SK-N-SH treated with all-trans-retinoic acid at 6 μM for 48 hours (cell line): ENCODE data around the gene GOT1.

Source experiments
- ATAC-seq: fragments of 200-7000 bp; cut with Tn5 transposase; 3 replicates; pipeline ENCODE4 v1.9.1; 2020; ENCODE audit warnings: mild to moderate bottlenecking, moderate library complexity
- ARNTL ChIP-seq: fragments of 450-650 bp; formaldehyde crosslinking; IDR thresholded peaks from 2 replicates; pipeline ENCODE4 v1.5.0; 2020; ENCODE audit warnings: low read depth, mild to moderate bottlenecking, moderate library complexity, borderline replicate concordance
- BACH2 ChIP-seq: fragments of 250-450 bp; sonication (Bioruptor Pico); IDR thresholded peaks from 2 replicates; pipeline ENCODE4 v1.9.0; 2021; ENCODE audit warnings: mild to moderate bottlenecking, borderline replicate concordance
- CREB5 ChIP-seq: fragments of 250-450 bp; sonication (Bioruptor Pico); IDR thresholded peaks from 2 replicates; pipeline ENCODE4 v1.5.1; 2020; ENCODE audit warnings: low read depth, mild to moderate bottlenecking, moderate library complexity
- CSDC2 ChIP-seq: fragments of 250-450 bp; sonication (Bioruptor Pico); IDR thresholded peaks from 2 replicates; pipeline ENCODE4 v1.5.0; 2020; ENCODE audit warnings: mild to moderate bottlenecking, moderate library complexity
- ESRRG ChIP-seq: fragments of 250-450 bp; sonication (Bioruptor Pico); IDR thresholded peaks from 2 replicates; pipeline ENCODE4 v1.6.1; 2021; ENCODE audit warnings: mild to moderate bottlenecking
- GLIS3 ChIP-seq: fragments of 250-450 bp; sonication (Bioruptor Pico); IDR thresholded peaks from 2 replicates; pipeline ENCODE4 v1.5.0; 2020; ENCODE audit warnings: mild to moderate bottlenecking, moderate library complexity
- ISL1 ChIP-seq: fragments of 250-450 bp; sonication (Bioruptor Pico); IDR thresholded peaks from 2 replicates; pipeline ENCODE4 v2.1.2; 2022; ENCODE audit warnings: mild to moderate bottlenecking, moderate library complexity
- OSR1 ChIP-seq: fragments of 250-450 bp; sonication (Bioruptor Pico); IDR thresholded peaks from 2 replicates; pipeline ENCODE4 v1.8.0; 2022; ENCODE audit warnings: moderate library complexity, mild to moderate bottlenecking, inconsistent platforms
- POU6F1 ChIP-seq: fragments of 250-450 bp; sonication (Bioruptor Pico); IDR thresholded peaks from 2 replicates; pipeline ENCODE4 v1.8.0; 2021; ENCODE audit warnings: low read depth, mild to moderate bottlenecking, moderate library complexity, borderline replicate concordance
- PPARA ChIP-seq: fragments of 250-450 bp; sonication (Bioruptor Pico); IDR thresholded peaks from 2 replicates; pipeline ENCODE4 v1.5.0; 2020; ENCODE audit warnings: mild to moderate bottlenecking, borderline replicate concordance
- RARB ChIP-seq: fragments of 250-450 bp; sonication (Bioruptor Pico); IDR thresholded peaks from 2 replicates; pipeline ENCODE4 v1.8.0; 2021; ENCODE audit warnings: mild to moderate bottlenecking, moderate library complexity
- SNAI2 ChIP-seq: fragments of 250-450 bp; sonication (Bioruptor Pico); IDR thresholded peaks from 2 replicates; pipeline ENCODE4 v1.5.0; 2020; ENCODE audit warnings: mild to moderate bottlenecking, moderate library complexity
- TCF4 ChIP-seq: fragments of 250-450 bp; sonication (Bioruptor Pico); IDR thresholded peaks from 2 replicates; pipeline ENCODE4 v1.8.0; 2021; ENCODE audit warnings: mild to moderate bottlenecking, moderate library complexity, borderline replicate concordance
- TOX ChIP-seq: fragments of 250-450 bp; sonication (Bioruptor Pico); IDR thresholded peaks from 2 replicates; pipeline ENCODE4 v1.8.0; 2021; ENCODE audit warnings: mild to moderate bottlenecking, moderate library complexity, borderline replicate concordance
- TSHZ2 ChIP-seq: fragments of 250-450 bp; sonication (Bioruptor Pico); IDR thresholded peaks from 2 replicates; pipeline ENCODE4 v1.5.0; 2020; ENCODE audit warnings: mild to moderate bottlenecking, moderate library complexity
- ZC3H10 ChIP-seq: fragments of 250-450 bp; sonication (Bioruptor Pico); IDR thresholded peaks from 2 replicates; pipeline ENCODE4 v1.5.1; 2021; ENCODE audit warnings: mild to moderate bottlenecking, moderate library complexity
- ZFP30 ChIP-seq: fragments of 450-650 bp; formaldehyde crosslinking; IDR thresholded peaks from 2 replicates; pipeline ENCODE4 v1.5.0; 2022; ENCODE audit warnings: mild to moderate bottlenecking, moderate library complexity
- ZNF565 ChIP-seq: fragments of 450-650 bp; formaldehyde crosslinking; conservative IDR thresholded peaks from 2 replicates; pipeline ENCODE4 v1.5.0; 2020; ENCODE audit warnings: low read depth, mild to moderate bottlenecking, moderate library complexity
- ZNF70 ChIP-seq: fragments of 450-650 bp; formaldehyde crosslinking; IDR thresholded peaks from 2 replicates; pipeline ENCODE4 v1.5.0; 2020; ENCODE audit warnings: mild to moderate bottlenecking, moderate library complexity
- ZNF8 ChIP-seq: fragments of 450-650 bp; formaldehyde crosslinking; IDR thresholded peaks from 2 replicates; pipeline ENCODE4 v1.5.0; 2020; ENCODE audit warnings: mild to moderate bottlenecking, moderate library complexity
- TF ChIP-seq, protein P1 (sequence below): fragments of 250-450 bp; sonication (Bioruptor Pico); IDR thresholded peaks from 2 replicates; pipeline ENCODE4 v1.5.1; 2021; ENCODE audit warnings: mild to moderate bottlenecking, moderate library complexity
- TF ChIP-seq, protein P2 (sequence below): fragments of 250-450 bp; sonication (Bioruptor Pico); IDR thresholded peaks from 2 replicates; pipeline ENCODE4 v1.8.0; 2020; ENCODE audit warnings: mild to moderate bottlenecking, moderate library complexity, borderline replicate concordance

GOT1 gene

DNA sequence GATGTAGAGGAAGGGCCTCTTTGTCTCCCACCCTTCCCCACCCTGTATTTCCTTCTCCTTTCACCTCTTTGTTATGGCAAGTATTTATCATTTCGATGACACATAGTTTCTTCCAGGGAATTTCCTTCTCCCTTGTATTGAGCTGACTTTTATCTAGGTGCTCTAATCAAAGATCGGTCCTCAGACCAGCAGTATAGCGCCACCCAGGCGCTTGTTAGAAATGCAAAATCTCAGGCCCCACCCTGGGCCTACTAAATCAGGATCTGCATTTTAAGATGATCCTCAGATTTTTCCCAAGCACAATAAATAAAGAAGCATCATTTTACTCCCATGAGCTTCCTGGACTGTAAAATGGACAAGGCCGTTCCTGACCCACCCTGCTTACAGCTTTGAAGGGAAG is 12.0 kb upstream of the GOT1 start:
- TF ChIP-seq, protein P1, sequence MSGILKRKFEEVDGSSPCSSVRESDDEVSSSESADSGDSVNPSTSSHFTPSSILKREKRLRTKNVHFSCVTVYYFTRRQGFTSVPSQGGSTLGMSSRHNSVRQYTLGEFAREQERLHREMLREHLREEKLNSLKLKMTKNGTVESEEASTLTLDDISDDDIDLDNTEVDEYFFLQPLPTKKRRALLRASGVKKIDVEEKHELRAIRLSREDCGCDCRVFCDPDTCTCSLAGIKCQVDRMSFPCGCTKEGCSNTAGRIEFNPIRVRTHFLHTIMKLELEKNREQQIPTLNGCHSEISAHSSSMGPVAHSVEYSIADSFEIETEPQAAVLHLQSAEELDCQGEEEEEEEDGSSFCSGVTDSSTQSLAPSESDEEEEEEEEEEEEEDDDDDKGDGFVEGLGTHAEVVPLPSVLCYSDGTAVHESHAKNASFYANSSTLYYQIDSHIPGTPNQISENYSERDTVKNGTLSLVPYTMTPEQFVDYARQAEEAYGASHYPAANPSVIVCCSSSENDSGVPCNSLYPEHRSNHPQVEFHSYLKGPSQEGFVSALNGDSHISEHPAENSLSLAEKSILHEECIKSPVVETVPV (CRISPR knock-in tag), result no peak
- TF ChIP-seq OSR1 (CRISPR knock-in tag), result no peak
- TF ChIP-seq ZNF70 (CRISPR knock-in tag), result no peak
- no peak for TF ChIP-seq CSDC2
- TF ChIP-seq SNAI2, result no peak
- TF ChIP-seq ZNF8 (CRISPR knock-in tag), result no peak
- no peak for TF ChIP-seq ZC3H10
- TF ChIP-seq, all 23 proteins: peak for 0
- ATAC-seq, result no peak

GRCh38 chr10:99438890-99439289 is 8.5 kb upstream of the GOT1 start:
- ATAC-seq, result no peak
- no peak for TF ChIP-seq CREB5 (CRISPR knock-in tag)
- no peak for TF ChIP-seq ESRRG (CRISPR knock-in tag)
- no peak for TF ChIP-seq ZC3H10
- TF ChIP-seq, protein P2, sequence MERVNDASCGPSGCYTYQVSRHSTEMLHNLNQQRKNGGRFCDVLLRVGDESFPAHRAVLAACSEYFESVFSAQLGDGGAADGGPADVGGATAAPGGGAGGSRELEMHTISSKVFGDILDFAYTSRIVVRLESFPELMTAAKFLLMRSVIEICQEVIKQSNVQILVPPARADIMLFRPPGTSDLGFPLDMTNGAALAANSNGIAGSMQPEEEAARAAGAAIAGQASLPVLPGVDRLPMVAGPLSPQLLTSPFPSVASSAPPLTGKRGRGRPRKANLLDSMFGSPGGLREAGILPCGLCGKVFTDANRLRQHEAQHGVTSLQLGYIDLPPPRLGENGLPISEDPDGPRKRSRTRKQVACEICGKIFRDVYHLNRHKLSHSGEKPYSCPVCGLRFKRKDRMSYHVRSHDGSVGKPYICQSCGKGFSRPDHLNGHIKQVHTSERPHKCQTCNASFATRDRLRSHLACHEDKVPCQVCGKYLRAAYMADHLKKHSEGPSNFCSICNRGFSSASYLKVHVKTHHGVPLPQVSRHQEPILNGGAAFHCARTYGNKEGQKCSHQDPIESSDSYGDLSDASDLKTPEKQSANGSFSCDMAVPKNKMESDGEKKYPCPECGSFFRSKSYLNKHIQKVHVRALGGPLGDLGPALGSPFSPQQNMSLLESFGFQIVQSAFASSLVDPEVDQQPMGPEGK (CRISPR knock-in tag), result no peak
- no peak for TF ChIP-seq ZFP30 (CRISPR knock-in tag)
- no peak for TF ChIP-seq POU6F1 (CRISPR knock-in tag)
- TF ChIP-seq PPARA, result no peak
- no peak for TF ChIP-seq ARNTL
- no peak for TF ChIP-seq SNAI2
- no peak for TF ChIP-seq TCF4 (CRISPR knock-in tag)
- TF ChIP-seq, protein P1 (CRISPR knock-in tag), result no peak
- no peak for TF ChIP-seq CSDC2
- TF ChIP-seq GLIS3 (CRISPR knock-in tag), result no peak
- no peak for TF ChIP-seq ZNF565 (CRISPR knock-in tag)
- TF ChIP-seq BACH2 (CRISPR knock-in tag), result no peak
- TF ChIP-seq ZNF70 (CRISPR knock-in tag), result no peak
- no peak for TF ChIP-seq RARB (CRISPR knock-in tag)
- no peak for TF ChIP-seq OSR1 (CRISPR knock-in tag)
- no peak for TF ChIP-seq ISL1

DNA sequence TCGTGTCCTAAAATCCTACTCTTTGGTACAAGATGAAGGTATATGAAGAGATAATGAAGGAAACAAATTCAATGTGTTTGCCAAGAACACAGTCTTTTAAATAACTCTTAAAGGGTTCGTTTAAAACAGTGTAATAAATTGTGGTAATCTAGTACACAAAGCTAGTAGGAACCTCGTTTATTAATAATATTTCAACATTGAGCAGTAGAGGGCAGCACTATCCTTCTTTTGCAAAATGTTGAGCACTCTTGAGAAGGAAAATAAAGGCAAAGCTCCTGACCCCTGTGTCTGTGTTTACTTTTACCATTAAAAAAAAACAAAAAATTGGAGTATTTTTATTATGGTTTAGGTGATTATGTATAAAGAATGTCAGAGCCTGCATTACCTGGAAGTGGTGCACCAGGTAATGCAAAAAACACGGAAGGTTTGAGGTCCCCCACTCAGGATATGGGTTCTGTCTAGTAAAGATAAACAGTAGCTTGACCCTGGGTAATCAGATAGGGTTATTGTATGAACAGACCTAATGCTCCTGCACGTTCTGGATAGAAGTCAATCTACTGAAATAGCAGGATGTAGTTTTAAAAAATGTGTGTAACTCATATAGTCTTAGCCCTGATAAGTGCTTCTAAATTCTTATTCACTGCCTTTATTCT is 5.7 kb upstream of the GOT1 start:
- peak; percentile 86 for ATAC-seq
- TF ChIP-seq ZNF8 (CRISPR knock-in tag) (no peak), TSHZ2 (CRISPR knock-in tag) (no peak), ZC3H10 (no peak), TOX (no peak), ZNF70 (CRISPR knock-in tag) (no peak)
